Umbilical cord (tissue), 2 donors: ENCODE data around the gene CES2. TPM values are rescaled to one million over a fixed set of nuclear protein-coding genes. Genes with fewer than 3 reads are reported as not detected.

Experiments
- DNase-seq: peaks from one replicate; pipeline ENCODE4 v3.0.0-alpha.2; 2015; ENCODE audit warnings: low spot score
- total RNA-seq: library from RNA; depleted of rRNA; stranded (reverse); fragments of >200 nt; gene quantifications from one replicate; pipeline ENCODE4 v1.2.3, GENCODE V29; 2014; ENCODE audit warnings: low replicate concordance; ENCODE audit not compliant: insufficient read depth

CES2 gene
- total RNA-seq, 1 donor from 2014 or later = 53.7 TPM

- DNase-seq = no peak
Observed at GRCh38 chr16:66918803-66919568, 16.3 kb upstream of the CES2 start, which contains the start of gene CDH16. TSS of gene CDH16 (minus strand) at chr16:66918885. CDS start at chr16:66918065, 820 bp downstream.

DNA sequence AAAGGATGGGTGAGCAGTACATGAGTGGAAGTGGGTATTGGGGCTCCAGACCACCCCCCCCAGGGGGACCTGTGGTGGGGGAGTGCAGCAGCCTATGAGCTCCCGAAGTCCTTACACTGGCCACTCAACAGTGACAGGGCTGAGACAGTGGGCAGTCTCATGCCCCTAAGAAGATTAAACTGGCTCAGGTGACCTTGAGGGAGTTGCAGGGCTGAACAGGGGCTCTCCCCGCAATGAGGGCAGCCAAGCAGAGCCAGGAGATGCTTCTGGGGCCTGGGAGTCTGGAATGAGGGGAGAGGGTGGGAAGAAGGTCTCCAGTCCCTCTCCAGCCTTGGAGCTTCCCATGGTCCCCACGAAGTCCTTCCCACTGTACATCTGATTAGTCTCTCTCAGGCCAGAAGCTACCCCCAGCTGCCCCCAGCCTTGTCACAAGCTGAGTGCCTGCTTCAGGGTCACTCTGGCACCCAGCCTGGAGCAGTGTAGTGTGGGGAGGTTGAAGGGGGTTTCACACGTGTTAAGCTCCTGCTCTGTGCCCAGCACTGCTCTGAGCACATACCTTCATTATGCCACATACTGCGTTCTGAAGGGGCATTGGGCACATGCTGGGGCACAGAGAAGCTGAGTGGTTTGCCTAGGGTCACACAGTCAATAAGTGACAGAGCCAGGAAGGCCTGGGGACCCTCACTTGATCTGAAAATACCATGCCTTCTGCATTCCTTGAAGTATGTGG is 15.6 kb upstream of the CES2 start:
- DNase-seq = no peak

- no peak for DNase-seq
Observed at GRCh38 chr16:66920299-66920590, 15.1 kb upstream of the CES2 start.

GRCh38 chr16:66920924-66921680 is 14.2 kb upstream of the CES2 start:
- no peak for DNase-seq

DNA sequence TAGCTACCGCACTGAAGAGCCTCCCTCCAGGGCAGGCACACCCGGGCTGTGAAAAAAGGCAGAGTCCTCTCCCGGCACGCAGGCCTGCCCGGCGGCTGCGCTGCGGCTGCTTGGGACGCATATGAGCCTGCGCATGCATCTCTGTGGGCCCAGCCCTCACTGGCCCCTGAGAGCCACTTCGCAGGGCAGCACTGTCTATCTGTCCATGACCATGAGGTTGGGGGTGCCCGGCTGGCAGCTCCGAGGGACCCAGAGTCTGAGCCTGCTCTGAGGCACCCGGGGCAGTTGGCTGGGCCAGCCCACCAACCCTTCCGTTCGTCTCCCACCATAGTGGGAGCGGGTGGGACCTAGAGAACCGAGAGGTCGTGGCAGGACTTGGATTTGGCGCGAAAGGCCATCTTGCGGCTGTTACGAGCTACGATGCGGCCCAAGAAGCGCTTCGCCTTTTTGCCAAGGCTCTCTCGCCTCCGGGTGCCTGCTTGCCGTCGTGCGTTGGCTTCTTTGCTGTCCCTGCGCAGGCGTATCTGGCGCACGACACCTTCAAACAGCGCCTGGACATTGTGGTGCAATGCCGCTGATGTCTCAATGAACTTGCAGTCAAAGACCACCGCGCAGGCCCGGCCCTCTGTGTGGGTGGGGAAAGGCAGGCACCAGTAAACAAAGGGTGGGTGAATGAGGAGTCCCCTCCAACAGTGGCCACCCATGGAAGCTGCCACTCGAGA is 13.4 kb upstream of the CES2 start:
- DNase-seq = no peak

GRCh38 chr16:66923247-66923731 is 12.0 kb upstream of the CES2 start:
- peak; percentile 63 for DNase-seq

GRCh38 chr16:66923866-66924265 is 11.4 kb upstream of the CES2 start:
- no peak for DNase-seq

GRCh38 chr16:66924527-66925321 is 10.6 kb upstream of the CES2 start:
- DNase-seq = no peak

- peak; percentile 59 for DNase-seq
Observed at GRCh38 chr16:66925322-66925840, 9.9 kb upstream of the CES2 start, which contains the start of gene RRAD. TSS of gene RRAD (minus strand) at chr16:66925535. CDS start at chr16:66925179, 356 bp downstream.

GRCh38 chr16:66926171-66926947 is 9.0 kb upstream of the CES2 start:
- no peak for DNase-seq

GRCh38 chr16:66926961-66927436 is 8.3 kb upstream of the CES2 start:
- no peak for DNase-seq

DNA sequence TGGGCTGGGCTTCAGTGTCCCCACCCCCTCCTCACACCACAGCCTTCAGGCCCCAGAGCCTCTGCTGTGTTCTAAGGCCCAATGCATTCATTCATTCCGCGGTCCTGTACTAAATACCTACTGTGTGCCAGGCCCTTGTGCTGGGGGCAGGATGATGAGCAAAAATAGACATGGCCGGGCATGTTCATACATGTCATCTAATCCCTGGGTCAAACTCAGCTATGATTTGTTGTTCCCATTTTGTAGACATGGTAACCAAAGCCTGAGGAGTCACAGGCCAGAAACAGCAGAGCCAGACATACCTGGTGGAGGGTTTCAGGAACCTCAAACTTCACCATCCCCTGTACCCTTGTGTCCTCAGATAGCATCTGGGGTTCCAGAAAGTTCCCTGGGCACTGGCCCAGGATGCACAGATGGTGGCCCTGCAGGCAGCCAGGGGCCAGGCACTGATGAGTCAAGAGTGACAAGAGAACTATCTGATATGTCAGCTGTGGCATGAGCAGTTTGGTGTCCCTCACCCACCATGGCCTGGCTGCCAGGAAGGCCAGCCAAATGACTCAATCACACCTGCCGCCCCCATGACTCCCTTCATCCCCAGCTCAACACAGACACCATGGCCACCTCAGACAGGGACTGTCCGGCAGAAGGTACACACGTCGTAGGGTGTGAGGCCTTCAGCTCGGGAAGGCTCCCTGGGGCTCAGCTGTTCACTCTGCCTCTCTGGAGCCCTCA is 7.2 kb upstream of the CES2 start:
- no peak for DNase-seq

- DNase-seq = no peak
Observed at GRCh38 chr16:66928702-66929388, 6.5 kb upstream of the CES2 start.

DNA sequence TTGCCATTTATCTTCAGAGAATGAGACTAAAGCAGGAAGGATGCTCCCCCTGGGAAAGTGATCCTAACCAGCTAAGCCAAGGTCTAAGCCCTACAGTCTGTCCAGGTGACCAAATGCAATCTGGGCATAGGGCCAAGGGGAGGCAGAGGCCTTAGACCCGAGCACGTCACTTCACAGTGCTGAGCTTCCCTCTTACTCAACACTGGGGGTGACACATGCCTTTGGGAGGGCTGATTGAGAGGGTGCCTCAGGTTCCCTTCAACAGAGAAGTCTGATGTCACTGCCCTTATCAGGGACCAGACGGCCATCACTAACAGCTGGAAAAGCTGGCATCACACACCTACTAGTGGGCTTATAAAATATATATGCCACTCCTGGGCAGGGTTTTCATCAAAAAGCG is 5.1 kb upstream of the CES2 start:
- DNase-seq = no peak

GRCh38 chr16:66931665-66932064 is 3.7 kb upstream of the CES2 start:
- DNase-seq = no peak

DNA sequence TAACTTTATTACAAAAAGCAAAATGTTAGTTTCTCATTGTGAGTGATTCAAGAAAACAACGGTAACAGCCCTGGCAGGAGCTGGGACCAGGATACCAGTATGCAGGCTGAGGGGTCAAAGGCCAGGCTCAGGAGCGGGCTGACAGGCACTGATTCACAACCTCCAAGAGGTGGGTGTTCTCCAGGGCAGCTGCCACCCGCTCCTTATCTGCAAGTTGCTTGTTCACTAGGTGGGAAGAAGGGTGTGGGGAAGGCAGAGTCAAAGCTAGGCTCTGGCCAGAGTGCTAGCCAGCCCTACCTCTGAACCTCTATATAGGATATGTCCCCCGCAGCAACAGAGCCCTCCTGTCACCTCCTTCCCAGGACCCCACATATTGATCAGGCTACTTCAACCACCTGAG is 3.2 kb upstream of the CES2 start:
- no peak for DNase-seq

- no peak for DNase-seq
Observed at GRCh38 chr16:66933776-66934137, 1.6 kb upstream of the CES2 start.

- peak; percentile 85 for DNase-seq
Observed at GRCh38 chr16:66934138-66934838, 1.0 kb upstream of the CES2 start, which contains the start of gene CIAO2B. TSS of gene CIAO2B (minus strand) at chr16:66934402. CDS start at chr16:66934364, 38 bp downstream.
